HG03342 (cell line): Measurements from ENCODE around the gene RNF213.
"Not testable (repeated sequence)": the region's sequence is repeated elsewhere in the genome, so short reads cannot be mapped to it uniquely, and the experiment has no call there.

ENCODE experiments used
- ATAC-seq: cut with Tn5 transposase; IDR thresholded peaks from one replicate; pipeline ENCODE4 v1.9.1; 2021; ENCODE audit warnings: mild to moderate bottlenecking, moderate library complexity; ENCODE audit not compliant: unreplicated experiment

RNF213 gene

DNA sequence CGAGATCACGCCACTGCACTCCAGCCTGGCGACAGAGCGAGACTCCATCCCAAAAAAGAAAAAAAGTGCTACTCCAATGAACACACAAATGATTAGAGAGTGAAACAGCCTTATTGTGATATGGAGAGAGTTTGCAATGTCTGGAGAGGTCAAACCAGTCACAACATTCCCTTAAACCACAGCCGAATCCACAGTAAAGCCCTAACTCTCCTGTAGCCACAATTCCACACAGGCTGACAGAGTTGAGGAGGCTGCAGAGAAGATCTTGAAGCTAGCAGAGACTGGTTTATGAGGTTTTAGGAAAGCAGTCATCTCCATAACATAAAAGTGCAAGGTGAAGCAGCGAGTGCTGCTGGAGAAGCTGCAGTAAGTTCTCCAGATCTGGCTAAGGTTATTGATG is 6.7 kb downstream of the RNF213 start:
- no peak for ATAC-seq

DNA sequence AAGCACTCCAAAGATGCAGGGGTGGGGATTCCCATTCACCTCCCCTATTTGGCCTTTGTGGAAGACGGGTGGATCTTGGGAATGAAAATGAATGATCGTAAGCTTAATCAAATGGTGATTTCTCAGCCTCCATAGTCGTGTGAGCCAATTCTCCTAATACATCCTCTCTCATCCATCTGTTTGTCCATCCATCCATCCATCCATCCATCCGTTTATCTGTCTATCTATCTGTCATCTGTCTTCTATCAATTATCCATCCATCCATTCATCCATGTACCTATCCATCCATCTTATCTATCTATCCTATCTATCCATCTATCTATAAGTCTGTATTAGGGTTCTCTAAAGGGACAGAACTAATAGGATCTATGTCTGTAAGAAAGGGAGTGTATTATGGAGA is 7.8 kb downstream of the RNF213 start:
- no peak for ATAC-seq

DNA sequence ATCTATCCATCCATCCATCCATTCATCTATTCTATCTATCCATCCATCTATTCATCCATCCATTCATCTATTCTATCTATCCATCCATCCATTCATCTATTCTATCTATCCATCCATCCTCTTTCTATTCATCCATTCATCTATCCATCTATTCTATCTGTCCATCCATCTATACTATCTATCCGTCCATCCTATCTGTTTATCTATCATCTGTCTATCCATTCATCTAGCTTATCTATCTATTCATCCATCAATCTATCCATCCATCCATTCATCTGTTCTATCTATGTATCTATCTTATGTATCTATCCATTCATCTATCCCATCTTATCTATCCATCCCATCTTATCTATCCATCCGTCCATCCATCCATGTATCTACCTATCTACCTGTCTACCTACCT is 8.8 kb downstream of the RNF213 start:
- no peak for ATAC-seq

GRCh38 chr17:80270104-80270503 is 9.5 kb downstream of the RNF213 start:
- ATAC-seq = no peak

DNA sequence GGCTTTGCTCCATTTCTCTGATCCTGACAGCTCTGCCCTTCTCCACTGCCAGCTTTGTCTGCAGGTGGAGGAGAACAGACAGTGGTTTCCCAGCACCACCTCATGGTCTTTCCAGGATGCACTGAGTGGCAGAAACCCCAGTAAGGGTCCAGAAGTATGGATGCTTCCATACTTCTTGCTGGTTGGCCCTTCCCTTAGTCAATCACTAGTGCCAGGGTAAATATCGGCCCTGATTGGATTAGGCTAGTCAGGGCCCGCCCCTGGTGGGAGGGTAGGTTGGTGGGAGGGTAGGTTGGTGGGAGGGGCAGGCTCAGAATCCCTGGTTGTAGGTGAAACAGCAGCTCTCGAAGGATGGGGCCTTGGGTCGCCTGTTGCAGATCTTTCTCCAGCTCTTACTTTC is 10.2 kb downstream of the RNF213 start:
- ATAC-seq = no peak

DNA sequence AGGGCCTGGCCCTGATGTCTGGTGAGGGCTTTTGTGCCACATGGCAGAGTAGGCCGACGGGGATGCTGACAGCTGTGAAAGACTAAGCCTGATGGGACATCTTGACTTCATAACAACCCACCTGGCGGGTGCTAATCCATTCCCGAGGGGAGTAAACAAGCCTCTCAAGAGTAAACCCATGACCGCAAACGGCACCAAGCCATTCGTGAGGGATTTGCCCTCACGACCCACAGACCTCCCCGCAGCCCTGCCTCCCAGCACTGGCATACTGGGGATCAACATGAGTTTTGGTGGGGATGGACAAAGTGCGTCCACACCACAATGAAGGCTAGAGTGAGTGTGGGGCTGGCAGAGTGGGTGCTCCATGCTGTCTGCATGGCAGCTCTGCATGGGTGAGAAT is 11.7 kb downstream of the RNF213 start:
- ATAC-seq = no peak

DNA sequence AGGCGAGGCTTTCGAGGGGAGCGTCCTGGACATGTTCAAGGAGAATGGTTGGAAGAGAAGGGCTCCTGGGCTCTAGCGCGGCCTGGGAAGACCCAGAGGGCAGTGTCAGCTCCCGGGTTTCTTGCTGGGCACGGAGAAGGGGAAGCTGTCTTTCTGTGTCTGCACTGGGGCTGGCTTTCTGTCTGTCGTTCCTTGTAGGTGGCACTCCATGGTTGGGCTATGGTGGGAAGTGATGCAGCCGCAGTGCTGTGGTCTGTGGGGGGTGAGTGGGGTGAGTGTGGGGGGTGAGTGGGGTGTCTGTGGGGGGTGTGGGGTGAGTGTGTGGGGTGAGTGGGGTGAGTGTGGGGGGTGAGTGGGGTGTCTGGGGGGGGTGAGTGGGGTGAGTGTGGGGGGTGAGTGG is 13.7 kb downstream of the RNF213 start:
- no peak for ATAC-seq

GRCh38 chr17:80274871-80275449 is 14.3 kb downstream of the RNF213 start:
- ATAC-seq = no peak

GRCh38 chr17:80275857-80276256 is 15.2 kb downstream of the RNF213 start:
- ATAC-seq = not testable (repeated sequence)

- no peak for ATAC-seq
Measured at GRCh38 chr17:80277751-80278671, 17.4 kb downstream of the RNF213 start.

DNA sequence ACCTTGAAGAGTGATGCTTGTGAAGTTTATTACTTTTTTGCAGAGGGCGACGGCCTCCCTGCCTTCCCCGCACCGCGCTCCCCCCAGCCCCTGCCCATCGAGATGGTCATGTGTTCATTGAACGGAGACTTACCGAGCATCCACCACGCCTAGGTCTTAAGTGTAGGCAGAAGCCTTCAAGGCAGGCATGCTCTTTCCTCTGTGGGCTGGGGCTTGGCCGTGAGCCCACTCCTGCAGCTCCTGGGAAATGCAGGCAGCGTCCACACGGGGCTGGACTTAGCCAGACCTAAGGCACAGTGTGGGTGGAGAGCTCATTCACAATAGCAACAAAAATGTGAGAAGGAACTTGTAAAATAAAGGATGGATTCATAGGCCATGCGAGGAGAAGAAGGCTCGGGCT is 19.2 kb downstream of the RNF213 start:
- no peak for ATAC-seq

- no peak for ATAC-seq
Measured at GRCh38 chr17:80281516-80281915, 20.9 kb downstream of the RNF213 start.

GRCh38 chr17:80283116-80283852 is 22.6 kb downstream of the RNF213 start:
- ATAC-seq = no peak

DNA sequence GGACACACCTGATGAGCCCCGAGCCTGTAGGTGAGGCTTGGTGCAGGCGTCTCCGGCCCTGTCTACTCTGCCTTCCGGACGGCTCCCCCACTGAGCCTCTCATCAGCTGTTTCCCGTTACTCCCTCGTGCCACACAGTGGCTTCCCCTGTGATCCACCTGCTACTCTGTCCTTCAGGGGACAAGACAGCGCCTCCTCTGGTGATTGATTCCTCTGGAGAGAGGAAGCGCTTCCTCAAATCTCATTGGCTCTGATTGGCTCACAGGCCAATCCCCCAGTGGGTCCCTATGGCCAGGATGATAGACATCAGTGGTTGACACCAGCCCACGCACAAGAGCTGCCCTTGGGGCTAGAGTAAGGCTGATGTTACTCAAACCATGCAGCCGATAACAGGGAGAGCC is 24.0 kb downstream of the RNF213 start:
- ATAC-seq = no peak

- no peak for ATAC-seq
Measured at GRCh38 chr17:80285237-80285920, 24.7 kb downstream of the RNF213 start.

- no peak for ATAC-seq
Measured at GRCh38 chr17:80286638-80286960, 25.9 kb downstream of the RNF213 start.

DNA sequence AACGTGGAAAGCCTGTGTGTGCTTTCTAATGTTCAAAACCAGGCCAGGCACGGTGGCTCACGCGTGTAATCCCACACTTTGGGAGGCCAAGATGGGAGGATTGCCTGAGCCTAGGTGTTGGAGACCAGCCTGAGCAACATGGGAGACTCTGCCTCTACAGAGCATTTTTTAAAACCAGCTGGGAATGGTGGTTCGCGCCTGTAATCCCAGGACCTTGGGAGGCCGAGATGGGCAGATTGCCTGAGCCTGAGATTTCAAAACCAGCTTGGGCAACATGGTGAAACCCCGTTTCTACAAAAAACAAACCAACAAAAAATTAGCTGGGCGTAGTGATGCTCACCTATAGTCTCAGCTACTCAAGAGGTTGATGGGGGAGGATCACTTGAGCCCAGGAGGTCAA is 26.4 kb downstream of the RNF213 start:
- ATAC-seq = no peak

GRCh38 chr17:80287806-80288567 is 27.3 kb downstream of the RNF213 start:
- ATAC-seq = no peak

DNA sequence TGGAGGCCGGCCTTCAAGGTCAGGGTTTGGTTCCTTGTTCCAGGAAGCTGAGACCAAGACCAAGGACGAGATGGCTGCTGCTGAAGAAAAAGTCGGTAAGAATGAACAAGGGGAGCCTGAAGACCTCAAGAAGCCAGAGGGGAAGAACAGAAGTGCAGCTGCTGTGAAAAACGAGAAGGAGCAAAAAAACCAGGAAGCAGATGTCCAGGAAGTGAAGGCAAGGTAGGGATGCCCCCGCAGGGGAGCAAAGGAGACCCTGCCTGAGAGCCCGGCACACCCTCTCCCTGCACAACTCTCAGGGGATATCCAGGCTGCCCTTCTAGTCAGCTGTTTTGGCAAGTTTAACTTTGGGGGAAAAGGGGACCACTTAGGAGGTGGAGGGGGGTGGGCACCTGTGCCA is 29.0 kb downstream of the RNF213 start:
- no peak for ATAC-seq

GRCh38 chr17:80290156-80290555 is 29.5 kb downstream of the RNF213 start:
- no peak for ATAC-seq

DNA sequence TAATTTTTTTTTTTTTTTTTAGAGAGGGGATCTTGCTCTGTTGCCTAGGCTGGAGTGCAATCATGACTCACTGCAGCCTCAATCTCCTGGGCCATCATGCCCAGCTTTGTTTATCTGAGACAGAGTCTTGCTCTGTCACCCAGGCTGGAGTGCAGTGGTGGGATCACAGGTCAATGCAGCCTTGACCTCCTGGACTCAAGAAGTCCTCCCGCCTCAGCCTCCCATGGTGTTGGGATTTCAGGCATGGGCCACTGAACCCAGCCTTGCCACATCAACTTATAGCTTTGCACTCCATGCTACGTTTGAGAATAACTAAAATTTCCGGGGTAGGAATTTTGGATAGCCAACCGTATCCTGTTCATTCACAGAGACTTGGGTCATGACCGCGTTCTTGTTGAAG is 30.6 kb downstream of the RNF213 start:
- no peak for ATAC-seq
